Measurements from ENCODE around the gene ALCAM.

Gene ALCAM

DNA sequence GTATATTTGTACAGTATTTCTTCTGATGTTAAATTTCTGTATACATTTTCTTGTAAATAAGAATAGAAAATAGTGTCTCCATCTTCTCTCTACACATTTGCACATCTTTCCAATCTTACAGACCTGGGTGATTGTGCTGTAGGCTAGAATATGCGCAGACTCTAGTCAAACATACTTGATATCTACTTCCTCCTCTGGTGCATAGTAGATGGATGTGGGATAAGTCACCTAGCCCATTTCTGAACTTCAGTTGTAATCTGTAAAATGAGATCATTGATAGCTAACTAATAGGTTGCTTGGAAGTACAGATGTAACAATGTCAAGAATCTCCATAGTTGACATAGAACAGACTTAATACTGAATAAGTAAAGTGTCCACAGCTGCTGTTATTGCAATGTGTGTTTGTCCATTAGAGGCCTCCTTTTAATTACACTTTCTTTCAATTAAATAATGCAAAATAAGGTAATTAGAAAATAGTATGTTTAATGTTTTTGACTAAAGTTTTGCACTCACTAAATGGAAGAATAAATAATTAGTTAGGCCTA is 46.7 kb downstream of the ALCAM start:
- no peak for DNase-seq (ENCODE audit: extremely low read depth, insufficient read length)
- Histone ChIP-seq H3K27me3 (replicated peaks; ENCODE audit: control insufficient read depth, insufficient read depth, low read length) (no peaks in the 10 kb centered on the region), H3K4me3 (replicated peaks; ENCODE audit: low read depth, low read length) (no peak overlapping the region), H3K36me3 (ENCODE audit: control insufficient read depth, insufficient read depth, low read length) (no peaks in the 10 kb centered on the region)
- TF ChIP-seq, protein P1, sequence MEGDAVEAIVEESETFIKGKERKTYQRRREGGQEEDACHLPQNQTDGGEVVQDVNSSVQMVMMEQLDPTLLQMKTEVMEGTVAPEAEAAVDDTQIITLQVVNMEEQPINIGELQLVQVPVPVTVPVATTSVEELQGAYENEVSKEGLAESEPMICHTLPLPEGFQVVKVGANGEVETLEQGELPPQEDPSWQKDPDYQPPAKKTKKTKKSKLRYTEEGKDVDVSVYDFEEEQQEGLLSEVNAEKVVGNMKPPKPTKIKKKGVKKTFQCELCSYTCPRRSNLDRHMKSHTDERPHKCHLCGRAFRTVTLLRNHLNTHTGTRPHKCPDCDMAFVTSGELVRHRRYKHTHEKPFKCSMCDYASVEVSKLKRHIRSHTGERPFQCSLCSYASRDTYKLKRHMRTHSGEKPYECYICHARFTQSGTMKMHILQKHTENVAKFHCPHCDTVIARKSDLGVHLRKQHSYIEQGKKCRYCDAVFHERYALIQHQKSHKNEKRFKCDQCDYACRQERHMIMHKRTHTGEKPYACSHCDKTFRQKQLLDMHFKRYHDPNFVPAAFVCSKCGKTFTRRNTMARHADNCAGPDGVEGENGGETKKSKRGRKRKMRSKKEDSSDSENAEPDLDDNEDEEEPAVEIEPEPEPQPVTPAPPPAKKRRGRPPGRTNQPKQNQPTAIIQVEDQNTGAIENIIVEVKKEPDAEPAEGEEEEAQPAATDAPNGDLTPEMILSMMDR (IDR thresholded peaks at IDR 0.05; ENCODE audit: insufficient read depth, low read length, poor library complexity, severe bottlenecking): no peak

DNA sequence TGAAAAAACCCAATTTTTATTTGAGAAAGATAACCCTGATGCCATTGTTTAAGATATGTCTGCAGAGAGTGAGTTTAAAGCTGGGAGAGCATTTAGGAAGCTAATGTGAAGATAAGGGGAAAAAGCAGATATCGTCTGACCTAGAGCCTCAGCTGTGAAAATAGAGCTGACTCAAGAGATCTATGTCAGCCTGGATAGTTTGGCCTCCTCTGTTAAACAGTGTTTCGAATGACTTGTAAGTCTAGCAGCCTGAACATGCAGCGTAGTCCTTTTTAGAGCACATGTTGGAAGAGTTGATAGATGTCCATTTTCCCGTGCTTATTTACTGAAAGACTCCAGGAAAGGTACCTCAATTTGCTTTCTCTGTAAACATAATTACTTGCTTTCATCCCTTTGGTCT is 48.1 kb downstream of the ALCAM start:
- no peak for DNase-seq (ENCODE audit: extremely low read depth, insufficient read length)
- H3K27me3 ChIP-seq (replicated peaks; ENCODE audit: control insufficient read depth, insufficient read depth, low read length): no peaks in the 10 kb centered on the region
- no peaks in the 10 kb centered on the region for H3K36me3 ChIP-seq (ENCODE audit: control insufficient read depth, insufficient read depth, low read length)
- no peak overlapping the region for H3K4me3 ChIP-seq (replicated peaks; ENCODE audit: low read depth, low read length)
- TF ChIP-seq, protein P1 (IDR thresholded peaks at IDR 0.05; ENCODE audit: insufficient read depth, low read length, poor library complexity, severe bottlenecking): no peak

DNA sequence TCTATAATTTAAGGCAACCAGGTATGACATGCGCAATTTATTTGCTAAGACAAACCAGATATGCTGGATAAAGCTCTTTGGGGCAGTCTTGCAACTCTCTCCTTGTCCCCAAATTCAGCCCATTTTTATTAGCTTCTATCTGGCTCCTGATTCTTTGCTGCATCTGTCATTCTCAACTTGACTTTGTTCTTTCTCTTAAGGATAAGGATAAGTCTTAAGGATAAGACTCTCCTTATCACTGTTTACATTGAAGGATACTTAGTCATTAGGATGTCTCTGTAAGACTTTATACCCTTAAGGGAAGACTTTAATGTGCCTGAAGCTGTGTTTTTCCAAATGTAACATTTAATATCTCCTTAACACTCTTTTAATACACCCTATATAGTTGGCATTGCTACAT is 49.2 kb downstream of the ALCAM start:
- TF ChIP-seq, protein P1 (IDR thresholded peaks at IDR 0.05; ENCODE audit: insufficient read depth, low read length, poor library complexity, severe bottlenecking): no peak
- H3K27me3 ChIP-seq (replicated peaks; ENCODE audit: control insufficient read depth, insufficient read depth, low read length): no peaks in the 10 kb centered on the region
- H3K4me3 ChIP-seq (replicated peaks; ENCODE audit: low read depth, low read length): no peak overlapping the region
- no peak for DNase-seq (ENCODE audit: extremely low read depth, insufficient read length)
- H3K36me3 ChIP-seq (ENCODE audit: control insufficient read depth, insufficient read depth, low read length): no peaks in the 10 kb centered on the region

GRCh38 chr3:105417525-105418289 is 51.0 kb downstream of the ALCAM start:
- no peaks in the 10 kb centered on the region for H3K27me3 ChIP-seq (replicated peaks; ENCODE audit: control insufficient read depth, insufficient read depth, low read length)
- TF ChIP-seq, protein P1 (IDR thresholded peaks at IDR 0.05; ENCODE audit: insufficient read depth, low read length, poor library complexity, severe bottlenecking): no peak
- H3K4me3 ChIP-seq (replicated peaks; ENCODE audit: low read depth, low read length): no peak overlapping the region
- no peaks in the 10 kb centered on the region for H3K36me3 ChIP-seq (ENCODE audit: control insufficient read depth, insufficient read depth, low read length)
- DNase-seq (ENCODE audit: extremely low read depth, insufficient read length): no peak

DNA sequence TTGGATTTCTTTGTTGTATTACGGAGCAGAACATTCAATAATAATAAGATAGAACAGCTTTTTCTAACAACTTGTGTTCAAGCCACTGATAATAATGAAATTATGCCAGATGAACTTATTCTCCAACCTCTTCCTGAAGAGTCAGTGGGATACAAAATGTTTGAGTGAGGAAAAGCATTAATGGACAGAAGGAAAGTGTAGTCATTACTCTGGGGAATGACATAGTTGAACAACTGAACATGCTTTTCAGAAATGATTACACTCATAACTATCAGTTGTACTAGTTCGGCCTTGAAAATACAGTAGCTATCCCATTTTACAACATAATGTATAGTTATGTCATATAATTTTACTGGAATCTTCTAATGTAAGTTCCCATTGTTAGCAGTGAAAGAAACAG is 55.9 kb downstream of the ALCAM start:
- TF ChIP-seq, protein P1 (IDR thresholded peaks at IDR 0.05; ENCODE audit: insufficient read depth, low read length, poor library complexity, severe bottlenecking): no peak
- Histone ChIP-seq H3K36me3 (ENCODE audit: control insufficient read depth, insufficient read depth, low read length) (no peaks in the 10 kb centered on the region), H3K4me3 (replicated peaks; ENCODE audit: low read depth, low read length) (no peak overlapping the region), H3K27me3 (replicated peaks; ENCODE audit: control insufficient read depth, insufficient read depth, low read length) (no peaks in the 10 kb centered on the region)
- DNase-seq (ENCODE audit: extremely low read depth, insufficient read length): no peak

Measured in GM06990 (cell line).